Measurements from ENCODE around the gene FAM234B.
"Not testable (repeated sequence)": the region's sequence is repeated elsewhere in the genome, so short reads cannot be mapped to it uniquely, and the experiment has no call there.

The FAM234B gene

GRCh38 chr12:13030541-13031291 lies 13.5 kb upstream of the FAM234B start:
- H3K27me3 Mint-ChIP-seq = peaks cover 2% of the 10 kb centered on the region
- H3K9me3 Mint-ChIP-seq = no peaks in the 10 kb centered on the region
- H3K27ac Mint-ChIP-seq = no peak overlapping the region
- ATAC-seq (ENCODE audit: low read depth) (no peak), DNase-seq (ENCODE audit: low spot score in 2 of 2) (no peak)
- no peaks in the 10 kb centered on the region for H3K4me1 Mint-ChIP-seq
- no peak overlapping the region for H3K4me3 Mint-ChIP-seq
- H3K36me3 Mint-ChIP-seq = no peaks in the 10 kb centered on the region

DNA sequence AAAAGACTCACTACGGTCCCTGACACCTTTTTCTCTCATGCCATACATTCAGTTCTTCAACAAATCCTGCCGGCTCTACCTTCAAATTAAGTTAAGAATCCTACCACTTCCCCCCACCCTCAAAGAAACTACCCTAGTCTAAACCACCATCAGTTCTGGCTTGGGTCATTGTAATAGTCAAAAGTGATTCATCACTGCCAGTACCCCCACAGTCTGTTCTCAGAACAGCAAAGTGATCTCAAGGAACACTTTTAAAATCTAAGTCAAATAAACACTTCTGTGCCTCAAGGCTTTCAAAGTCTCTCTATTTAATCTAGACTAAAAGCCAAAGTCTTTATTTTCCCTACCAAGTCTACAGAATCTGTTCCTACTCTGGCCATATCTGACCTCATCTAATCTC lies 12.0 kb upstream of the FAM234B start:
- ATAC-seq (ENCODE audit: low read depth) = no peak
- H3K4me1 Mint-ChIP-seq = no peaks in the 10 kb centered on the region

DNA sequence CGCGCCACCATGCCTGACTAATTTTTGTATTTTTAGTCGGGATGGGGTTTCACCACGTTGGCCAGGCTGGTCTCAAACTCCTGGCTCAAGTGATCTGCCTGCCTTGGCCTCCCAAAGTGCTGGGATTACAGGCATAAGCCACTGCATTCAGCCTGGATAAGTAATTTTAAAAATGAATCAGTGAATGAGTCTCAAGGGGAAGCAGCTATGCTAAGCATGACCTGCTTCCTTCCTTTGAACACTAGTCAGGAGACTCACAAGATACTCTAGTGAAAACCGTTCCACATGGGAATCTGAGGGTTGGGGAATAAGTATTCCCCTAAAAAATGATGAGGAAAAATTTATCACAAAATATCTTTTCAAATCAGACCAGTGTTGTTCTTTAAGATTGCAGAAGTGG lies 10.7 kb upstream of the FAM234B start:
- no peak for DNase-seq (ENCODE audit: low spot score in 2 of 2)
- Mint-ChIP-seq H3K27ac (no peak overlapping the region), H3K4me3 (no peak overlapping the region), H3K9me3 (no peaks in the 10 kb centered on the region), H3K4me1 (no peaks in the 10 kb centered on the region), H3K36me3 (no peaks in the 10 kb centered on the region), H3K27me3 (peaks cover 3% of the 10 kb centered on the region)
- no peak for ATAC-seq (ENCODE audit: low read depth)

More for the DNA sequence above, 12.0 kb upstream of the FAM234B start:
- Mint-ChIP-seq H3K9me3 (no peaks in the 10 kb centered on the region), H3K27me3 (peaks cover 1% of the 10 kb centered on the region), H3K4me3 (no peak overlapping the region), H3K27ac (no peak overlapping the region), H3K36me3 (no peaks in the 10 kb centered on the region)
- DNase-seq (ENCODE audit: low spot score in 2 of 2) = no peak

- not testable (repeated sequence) for H3K4me3 Mint-ChIP-seq; H3K27ac Mint-ChIP-seq; H3K27me3 Mint-ChIP-seq; H3K9me3 Mint-ChIP-seq; H3K4me1 Mint-ChIP-seq; H3K36me3 Mint-ChIP-seq; ATAC-seq (ENCODE audit: low read depth); DNase-seq (ENCODE audit: low spot score in 2 of 2)
Measured at GRCh38 chr12:13035335-13035734, 8.8 kb upstream of the FAM234B start.

DNA sequence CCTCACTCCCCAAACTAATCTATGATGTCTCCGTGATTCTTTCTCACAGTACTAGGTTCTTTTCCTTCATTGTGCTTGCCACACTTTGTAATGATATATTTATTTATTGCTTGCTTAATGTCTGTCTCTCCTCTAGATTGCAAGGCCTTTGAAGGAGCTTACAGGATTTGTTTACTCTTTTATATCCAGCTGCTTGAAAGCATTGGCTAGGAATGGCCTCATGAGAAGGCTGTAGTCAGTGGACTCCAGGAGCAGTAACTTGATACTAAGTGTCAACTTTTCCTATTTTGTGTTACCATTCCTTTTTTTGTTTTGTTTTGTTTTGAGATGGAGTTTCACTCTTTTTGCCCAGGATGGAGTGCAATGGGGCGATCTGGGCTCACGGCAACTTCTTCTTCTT lies 7.3 kb upstream of the FAM234B start:
- ATAC-seq (ENCODE audit: low read depth) = no peak
- DNase-seq (ENCODE audit: low spot score in 2 of 2) = no peak
- no peak overlapping the region for H3K27ac Mint-ChIP-seq

GRCh38 chr12:13038491-13039161 lies 5.6 kb upstream of the FAM234B start:
- Mint-ChIP-seq H3K4me3 (no peak overlapping the region), H3K9me3 (no peaks in the 10 kb centered on the region), H3K36me3 (no peaks in the 10 kb centered on the region), H3K4me1 (peaks cover 4% of the 10 kb centered on the region), H3K27me3 (peaks cover 3% of the 10 kb centered on the region), H3K27ac (no peak overlapping the region)
- DNase-seq (ENCODE audit: low spot score in 2 of 2) (no peak), ATAC-seq (ENCODE audit: low read depth) (no peak)

More for the DNA sequence above, 7.3 kb upstream of the FAM234B start:
- Mint-ChIP-seq H3K4me3 (no peak overlapping the region), H3K4me1 (peaks cover 4% of the 10 kb centered on the region), H3K9me3 (no peaks in the 10 kb centered on the region), H3K27me3 (peaks cover 3% of the 10 kb centered on the region), H3K36me3 (no peaks in the 10 kb centered on the region)

DNA sequence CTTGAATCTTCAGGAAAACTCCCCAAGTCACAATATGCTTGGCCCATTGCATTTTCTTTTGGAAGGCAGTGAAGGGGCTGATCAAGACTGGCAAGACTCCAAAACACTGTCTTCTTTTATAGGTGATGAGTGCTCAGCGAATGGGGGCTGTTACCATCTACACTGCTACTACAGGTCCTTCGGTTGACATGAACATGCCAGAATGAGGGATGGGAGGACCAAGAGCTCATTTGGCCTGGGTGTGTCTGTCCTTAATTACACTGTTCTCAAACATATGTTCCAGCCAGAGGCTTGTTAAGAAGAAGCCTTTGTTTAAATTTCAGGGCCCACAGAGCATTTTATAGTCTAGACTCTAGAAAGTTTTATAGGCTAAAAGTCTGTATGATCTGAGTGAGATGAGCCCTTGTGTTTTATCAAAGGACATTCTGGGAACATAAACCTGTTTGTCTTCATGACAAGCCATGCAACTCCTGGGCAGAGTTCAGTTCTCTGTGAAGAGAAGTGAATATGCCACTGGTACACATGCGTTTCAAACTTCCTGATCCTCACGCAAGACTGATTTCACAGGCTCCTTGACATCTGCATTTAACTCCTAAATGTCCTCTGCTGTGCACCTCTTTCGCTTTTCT lies 4.7 kb upstream of the FAM234B start:
- Mint-ChIP-seq H3K36me3 (no peaks in the 10 kb centered on the region), H3K4me3 (no peak overlapping the region), H3K27ac (no peak overlapping the region), H3K4me1 (peaks cover 4% of the 10 kb centered on the region), H3K27me3 (peaks cover 3% of the 10 kb centered on the region), H3K9me3 (no peaks in the 10 kb centered on the region)
- DNase-seq (ENCODE audit: low spot score in 2 of 2) = no peak
- peak; percentile 50 for ATAC-seq (ENCODE audit: low read depth)

DNA sequence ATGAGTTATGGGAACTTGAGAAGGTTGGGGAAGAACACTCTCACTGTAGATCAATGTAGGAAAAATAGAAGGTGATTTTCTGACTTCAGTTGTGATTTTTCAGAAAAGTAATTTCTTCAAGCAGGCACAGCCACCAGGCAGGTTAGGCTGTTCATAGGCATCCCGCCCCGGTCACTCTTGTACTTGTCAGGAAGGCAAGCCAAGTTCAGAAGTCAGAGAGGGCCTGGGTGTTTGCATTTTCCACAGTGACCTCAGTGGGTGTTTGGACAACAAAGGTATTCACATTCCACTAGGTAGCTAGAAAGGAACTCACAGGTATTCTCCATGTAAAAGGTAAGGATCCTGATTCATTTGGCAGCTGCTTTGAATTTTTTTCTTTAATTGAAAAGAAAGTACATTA lies 3.0 kb upstream of the FAM234B start:
- no peaks in the 10 kb centered on the region for H3K9me3 Mint-ChIP-seq
- H3K4me3 Mint-ChIP-seq = no peak overlapping the region
- H3K36me3 Mint-ChIP-seq = no peaks in the 10 kb centered on the region
- ATAC-seq (ENCODE audit: low read depth) = no peak
- H3K27me3 Mint-ChIP-seq = peaks cover 2% of the 10 kb centered on the region
- peaks cover 12% of the 10 kb centered on the region for H3K4me1 Mint-ChIP-seq
- H3K27ac Mint-ChIP-seq = no peak overlapping the region
- no peak for DNase-seq (ENCODE audit: low spot score in 2 of 2)

DNA sequence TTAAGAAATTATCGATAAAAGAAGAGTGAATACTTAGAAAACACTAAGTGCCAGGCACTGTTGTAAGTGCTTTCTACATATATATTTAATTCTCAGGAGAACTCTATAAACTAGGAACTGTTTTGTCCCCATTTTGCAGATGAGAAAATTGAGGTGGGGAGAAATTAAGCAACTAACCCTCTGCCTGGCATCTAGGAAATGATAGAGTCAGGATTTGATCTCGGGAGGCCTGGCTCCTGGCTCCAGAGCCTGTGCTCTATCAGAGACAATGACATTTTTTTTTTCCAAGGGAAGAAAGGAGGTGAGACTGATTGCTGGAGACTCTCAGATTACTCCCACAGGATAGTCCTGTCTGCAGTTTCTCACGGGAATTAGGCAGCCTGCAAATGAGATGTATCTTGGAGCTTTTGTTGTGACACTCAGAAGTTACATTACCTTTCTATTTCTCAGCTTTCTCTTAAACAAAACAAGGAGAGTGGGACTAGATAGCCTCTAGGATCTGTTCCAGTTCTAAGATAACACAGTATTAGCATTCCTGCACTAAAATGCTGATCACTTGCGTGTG lies 1.4 kb upstream of the FAM234B start:
- Mint-ChIP-seq H3K27me3 (no peaks in the 10 kb centered on the region), H3K9me3 (no peaks in the 10 kb centered on the region), H3K27ac (no peak overlapping the region), H3K4me1 (peaks cover 15% of the 10 kb centered on the region), H3K36me3 (no peaks in the 10 kb centered on the region), H3K4me3 (no peak overlapping the region)
- DNase-seq (ENCODE audit: low spot score in 2 of 2) (no peak), ATAC-seq (ENCODE audit: low read depth) (no peak)

DNA sequence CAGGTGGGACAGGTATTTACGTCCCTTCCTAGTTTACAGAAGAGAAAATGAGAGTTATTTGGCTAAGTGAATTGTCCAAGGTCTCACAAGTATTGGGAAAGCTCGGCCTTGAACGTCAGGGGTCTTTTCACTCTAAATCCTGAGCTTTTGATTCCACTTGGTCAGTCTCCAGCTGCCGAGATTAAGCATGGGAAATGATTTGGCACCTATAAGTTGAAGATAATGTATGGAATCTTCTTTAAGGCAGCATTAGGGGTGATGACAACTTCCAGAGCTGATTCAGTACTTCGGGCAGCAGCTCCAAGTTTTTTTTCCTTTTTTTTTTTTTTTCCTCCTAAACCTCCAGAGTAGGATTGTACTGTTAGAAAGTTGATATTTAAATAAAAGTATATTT lies 722 bp downstream of the FAM234B start:
- peak overlapping the region; percentile 48 for H3K27ac Mint-ChIP-seq
- H3K9me3 Mint-ChIP-seq = no peaks in the 10 kb centered on the region
- H3K36me3 Mint-ChIP-seq = no peaks in the 10 kb centered on the region
- ATAC-seq (ENCODE audit: low read depth) (no peak), DNase-seq (ENCODE audit: low spot score in 2 of 2) (no peak)
- H3K4me1 Mint-ChIP-seq = peaks cover 14% of the 10 kb centered on the region
- H3K4me3 Mint-ChIP-seq = peak overlapping the region; percentile 89
- H3K27me3 Mint-ChIP-seq = no peaks in the 10 kb centered on the region

GRCh38 chr12:13045816-13046215 lies 1.6 kb downstream of the FAM234B start:
- no peak for DNase-seq (ENCODE audit: low spot score in 2 of 2)
- Mint-ChIP-seq H3K27me3 (no peaks in the 10 kb centered on the region), H3K27ac (no peak overlapping the region), H3K36me3 (no peaks in the 10 kb centered on the region), H3K4me1 (peaks cover 14% of the 10 kb centered on the region), H3K4me3 (peak overlapping the region; percentile 13), H3K9me3 (no peaks in the 10 kb centered on the region)
- ATAC-seq (ENCODE audit: low read depth) = no peak

DNA sequence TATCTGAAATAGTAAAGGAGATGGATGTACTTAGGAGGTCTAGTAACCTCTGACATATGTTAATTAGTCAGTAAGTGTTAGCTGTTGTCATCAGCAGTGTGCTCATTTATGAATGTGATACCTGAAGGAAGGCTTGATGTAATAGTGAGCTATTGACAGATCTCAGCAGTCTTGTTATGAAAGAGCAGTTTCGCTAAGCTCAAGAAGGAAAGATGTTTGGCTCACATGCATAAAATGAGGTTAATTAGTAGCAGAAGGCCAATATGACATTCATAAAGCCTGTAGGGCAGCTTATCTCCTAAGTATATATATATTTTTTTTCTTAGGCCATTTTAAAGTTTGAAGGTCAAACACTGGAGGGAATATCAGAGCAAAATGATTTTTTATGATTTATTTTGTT lies 2.8 kb downstream of the FAM234B start:
- DNase-seq (ENCODE audit: low spot score in 2 of 2) (no peak), ATAC-seq (ENCODE audit: low read depth) (no peak)
- Mint-ChIP-seq H3K36me3 (no peaks in the 10 kb centered on the region), H3K9me3 (no peaks in the 10 kb centered on the region), H3K4me1 (peaks cover 17% of the 10 kb centered on the region), H3K4me3 (no peak overlapping the region), H3K27me3 (no peaks in the 10 kb centered on the region), H3K27ac (no peak overlapping the region)

DNA sequence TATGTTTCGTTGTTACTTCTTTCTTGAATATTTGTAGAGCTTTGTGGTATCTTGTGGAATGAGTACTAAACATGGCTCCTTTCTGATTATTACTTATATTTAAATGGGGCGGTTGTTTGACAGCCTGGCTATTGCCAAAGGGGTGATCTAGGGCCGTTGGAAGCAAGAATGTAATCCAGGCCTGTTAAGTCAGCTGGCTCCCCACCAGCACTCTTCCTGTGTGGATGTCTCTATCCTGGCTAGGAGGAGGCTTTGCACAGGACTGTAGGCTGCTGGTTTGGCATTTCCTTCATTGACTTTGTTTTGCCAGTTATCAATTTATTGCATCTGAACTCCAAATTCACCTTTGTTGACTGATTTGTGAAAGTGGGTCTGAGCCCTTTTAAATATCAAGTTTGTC lies 5.6 kb downstream of the FAM234B start:
- Mint-ChIP-seq H3K27me3 (no peaks in the 10 kb centered on the region), H3K27ac (peak overlapping the region; percentile 75), H3K4me1 (peaks cover 15% of the 10 kb centered on the region), H3K36me3 (peaks cover 6% of the 10 kb centered on the region), H3K4me3 (no peak overlapping the region), H3K9me3 (peaks cover 8% of the 10 kb centered on the region)
- DNase-seq (ENCODE audit: low spot score in 2 of 2) (no peak), ATAC-seq (ENCODE audit: low read depth) (no peak)

GRCh38 chr12:13052421-13052820 lies 8.2 kb downstream of the FAM234B start:
- Mint-ChIP-seq H3K4me3 (no peak overlapping the region), H3K9me3 (peaks cover 8% of the 10 kb centered on the region), H3K4me1 (peaks cover 5% of the 10 kb centered on the region), H3K36me3 (peaks cover 19% of the 10 kb centered on the region), H3K27ac (no peak overlapping the region), H3K27me3 (no peaks in the 10 kb centered on the region)
- no peak for ATAC-seq (ENCODE audit: low read depth)
- no peak for DNase-seq (ENCODE audit: low spot score in 2 of 2)

Measured in memory B cell (primary cell).